Effector memory CD4-positive, alpha-beta T cell (primary cell): ENCODE data around the gene CFTR.

Experiments used
- DNase-seq, 3 donors: peaks; one replicate each; pipeline ENCODE4 v3.0.0-alpha.2; 2020
- H3K27ac ChIP-seq: 2 replicates; pipeline ENCODE4 v1.7.0; 2013; ENCODE audit warnings: mild to moderate bottlenecking, low read length, moderate library complexity; ENCODE audit not compliant: insufficient read depth, poor library complexity, severe bottlenecking
- H3K27me3 ChIP-seq: replicated peaks from 2 replicates; pipeline ENCODE4 v1.7.0; 2013; ENCODE audit warnings: mild to moderate bottlenecking, low read length; ENCODE audit not compliant: insufficient read depth, control insufficient read depth, poor library complexity, severe bottlenecking
- H3K36me3 ChIP-seq: 2 replicates; pipeline ENCODE4 v1.7.0; 2013; ENCODE audit warnings: mild to moderate bottlenecking, low read length, moderate library complexity; ENCODE audit not compliant: control insufficient read depth, insufficient read depth
- H3K4me1 ChIP-seq: 2 replicates; pipeline ENCODE4 v1.7.0; 2013; ENCODE audit warnings: low read length, mild to moderate bottlenecking; ENCODE audit not compliant: control insufficient read depth, insufficient read depth, poor library complexity, severe bottlenecking
- H3K4me3 ChIP-seq: 2 replicates; pipeline ENCODE4 v1.7.0; 2013; ENCODE audit warnings: low read length, low read depth, mild to moderate bottlenecking; ENCODE audit not compliant: insufficient read depth, poor library complexity, severe bottlenecking
- H3K9me3 ChIP-seq: 2 replicates; pipeline ENCODE4 v1.7.0; 2013; ENCODE audit warnings: mild to moderate bottlenecking, low read length, moderate library complexity; ENCODE audit not compliant: control insufficient read depth

CFTR gene

GRCh38 chr7:117674617-117675016, 194.8 kb downstream of the CFTR start:
- Histone ChIP-seq H3K27me3 (no peaks in the 10 kb centered on the region), H3K36me3 (no peaks in the 10 kb centered on the region), H3K4me3 (no peak overlapping the region), H3K27ac (no peak overlapping the region), H3K9me3 (no peaks in the 10 kb centered on the region), H3K4me1 (no peaks in the 10 kb centered on the region)
- DNase-seq: no peak

- Histone ChIP-seq H3K4me1 (no peaks in the 10 kb centered on the region), H3K4me3 (no peak overlapping the region), H3K27me3 (no peaks in the 10 kb centered on the region), H3K27ac (no peak overlapping the region), H3K36me3 (no peaks in the 10 kb centered on the region), H3K9me3 (no peaks in the 10 kb centered on the region)
- DNase-seq: no peak
These were observed 195.9 kb downstream of the CFTR start for GRCh38 chr7:117675497-117676435.

GRCh38 chr7:117679120-117679519, 199.3 kb downstream of the CFTR start:
- Histone ChIP-seq H3K27me3 (no peaks in the 10 kb centered on the region), H3K4me1 (no peaks in the 10 kb centered on the region), H3K36me3 (no peaks in the 10 kb centered on the region), H3K4me3 (no peak overlapping the region), H3K27ac (no peak overlapping the region), H3K9me3 (no peaks in the 10 kb centered on the region)
- DNase-seq: no peak

- H3K36me3 ChIP-seq: no peaks in the 10 kb centered on the region
- no peaks in the 10 kb centered on the region for H3K4me1 ChIP-seq
- no peak for DNase-seq
These were observed 203.0 kb downstream of the CFTR start for GRCh38 chr7:117682681-117683385.

GRCh38 chr7:117683430-117684175, 203.8 kb downstream of the CFTR start:
- no peak for DNase-seq
- Histone ChIP-seq H3K4me1 (no peaks in the 10 kb centered on the region), H3K27ac (no peak overlapping the region), H3K4me3 (no peak overlapping the region), H3K27me3 (no peaks in the 10 kb centered on the region), H3K36me3 (no peaks in the 10 kb centered on the region), H3K9me3 (no peaks in the 10 kb centered on the region)

More at GRCh38 chr7:117682681-117683385, 203.0 kb downstream of the CFTR start:
- H3K27ac ChIP-seq: no peak overlapping the region
- no peaks in the 10 kb centered on the region for H3K9me3 ChIP-seq
- H3K27me3 ChIP-seq: no peaks in the 10 kb centered on the region
- H3K4me3 ChIP-seq: no peak overlapping the region

- no peaks in the 10 kb centered on the region for H3K9me3 ChIP-seq
- no peaks in the 10 kb centered on the region for H3K27me3 ChIP-seq
- no peak for DNase-seq
- H3K4me1 ChIP-seq: no peaks in the 10 kb centered on the region
- no peak overlapping the region for H3K4me3 ChIP-seq
- H3K27ac ChIP-seq: no peak overlapping the region
- no peaks in the 10 kb centered on the region for H3K36me3 ChIP-seq
These were observed 206.0 kb downstream of the CFTR start for GRCh38 chr7:117685795-117686194.

GRCh38 chr7:117686311-117686935, 206.6 kb downstream of the CFTR start:
- no peak overlapping the region for H3K4me3 ChIP-seq

GRCh38 chr7:117688126-117688525, 208.3 kb downstream of the CFTR start:
- Histone ChIP-seq H3K4me3 (no peak overlapping the region), H3K9me3 (no peaks in the 10 kb centered on the region), H3K4me1 (no peaks in the 10 kb centered on the region), H3K27me3 (no peaks in the 10 kb centered on the region), H3K36me3 (no peaks in the 10 kb centered on the region), H3K27ac (no peak overlapping the region)
- no peak for DNase-seq

More at GRCh38 chr7:117686311-117686935, 206.6 kb downstream of the CFTR start:
- Histone ChIP-seq H3K27ac (no peak overlapping the region), H3K9me3 (no peaks in the 10 kb centered on the region), H3K27me3 (no peaks in the 10 kb centered on the region), H3K4me1 (no peaks in the 10 kb centered on the region), H3K36me3 (no peaks in the 10 kb centered on the region)
- DNase-seq: no peak

- H3K27ac ChIP-seq: no peak overlapping the region
- H3K27me3 ChIP-seq: no peaks in the 10 kb centered on the region
- no peaks in the 10 kb centered on the region for H3K4me1 ChIP-seq
- H3K9me3 ChIP-seq: no peaks in the 10 kb centered on the region
- no peak for DNase-seq
- H3K36me3 ChIP-seq: no peaks in the 10 kb centered on the region
- H3K4me3 ChIP-seq: no peak overlapping the region
These were observed 209.6 kb downstream of the CFTR start for GRCh38 chr7:117689406-117689805.
